ENCODE measurements around the gene SCGB3A2.

The SCGB3A2 gene, protein sequence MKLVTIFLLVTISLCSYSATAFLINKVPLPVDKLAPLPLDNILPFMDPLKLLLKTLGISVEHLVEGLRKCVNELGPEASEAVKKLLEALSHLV

DNA sequence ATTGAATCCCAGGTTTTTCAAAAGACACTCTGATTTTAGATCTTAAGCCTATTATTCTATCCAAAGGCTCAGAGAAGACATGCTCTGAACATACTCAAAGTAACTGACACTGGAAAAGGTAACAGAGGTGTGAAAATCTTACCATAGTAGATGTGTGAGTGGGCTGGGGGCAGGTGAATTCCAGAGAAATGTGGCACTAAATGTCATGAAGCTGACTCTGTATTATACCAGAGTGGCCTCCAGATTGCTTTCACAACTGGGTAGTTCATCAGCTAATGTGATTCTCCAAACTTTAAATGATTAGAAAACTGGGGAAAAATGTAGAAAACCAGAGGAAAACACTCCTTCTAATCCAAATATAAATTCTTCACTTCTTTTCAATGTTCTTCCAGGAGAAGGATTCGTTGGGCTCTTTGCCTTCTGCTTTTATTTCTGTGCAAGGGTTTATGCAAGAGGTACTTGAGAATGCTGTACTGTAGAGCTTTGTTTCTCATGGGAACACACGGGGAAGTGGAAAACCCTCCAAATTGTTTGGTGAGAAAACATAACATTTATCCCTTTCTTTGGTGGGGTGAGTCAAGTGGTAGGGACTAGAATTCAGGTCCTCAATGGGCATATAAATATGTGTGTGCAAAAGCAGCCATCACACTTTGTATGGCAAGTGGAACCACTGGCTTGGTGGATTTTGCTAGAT is at the start of gene SCGB3A2:
SCGB3A2 (plus strand) TSS at position 646 of the 694 bp plus-strand sequence. CDS start 93 bp downstream, outside the sequence.
- no peak for DNase-seq (ENCODE audit: low read depth)
- no peak within 1 kb of the TSS for H3K4me3 ChIP-seq (ENCODE audit: low read depth, low read length)
- TF ChIP-seq CTCF (IDR thresholded peaks at IDR 0.05; ENCODE audit: low read depth, low read length, missing control alignments) = no peak

- TF ChIP-seq CTCF (IDR thresholded peaks at IDR 0.05; ENCODE audit: low read depth, low read length, missing control alignments) = no peak
- no peak for DNase-seq (ENCODE audit: low read depth)
- H3K4me3 ChIP-seq (ENCODE audit: low read depth, low read length) = no peak overlapping the region
Observed at GRCh38 chr5:147830035-147830434, 48.5 kb upstream of the SCGB3A2 start.

DNA sequence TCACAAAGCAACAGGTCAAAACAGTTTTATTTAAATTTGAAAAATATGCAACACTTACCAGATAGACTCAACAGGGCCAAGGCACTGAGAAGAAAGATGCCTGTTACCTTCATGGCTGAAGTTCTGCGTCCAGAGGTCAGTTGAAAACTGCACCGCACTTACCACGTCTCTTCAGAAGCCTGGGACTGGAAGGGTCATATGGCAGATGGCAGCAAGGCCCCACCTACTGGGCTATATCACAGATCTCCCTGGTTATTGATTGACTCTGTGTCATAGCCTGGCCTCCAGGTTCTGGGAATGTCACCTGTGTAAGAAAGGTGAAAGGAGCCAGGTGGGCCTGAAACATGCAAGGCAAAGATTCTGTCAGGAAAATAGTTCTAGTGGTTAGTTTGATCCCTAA is 47.0 kb upstream of the SCGB3A2 start, which contains the start of gene SPINK1:
SPINK1 (minus strand) TSS at position 207 of the 400 bp plus-strand sequence; CDS start at position 113, 94 bp downstream.
- TF ChIP-seq CTCF (IDR thresholded peaks at IDR 0.05; ENCODE audit: low read depth, low read length, missing control alignments) = no peak
- no peak within 1 kb of the TSS for H3K4me3 ChIP-seq (ENCODE audit: low read depth, low read length)
- no peak for DNase-seq (ENCODE audit: low read depth)

DNA sequence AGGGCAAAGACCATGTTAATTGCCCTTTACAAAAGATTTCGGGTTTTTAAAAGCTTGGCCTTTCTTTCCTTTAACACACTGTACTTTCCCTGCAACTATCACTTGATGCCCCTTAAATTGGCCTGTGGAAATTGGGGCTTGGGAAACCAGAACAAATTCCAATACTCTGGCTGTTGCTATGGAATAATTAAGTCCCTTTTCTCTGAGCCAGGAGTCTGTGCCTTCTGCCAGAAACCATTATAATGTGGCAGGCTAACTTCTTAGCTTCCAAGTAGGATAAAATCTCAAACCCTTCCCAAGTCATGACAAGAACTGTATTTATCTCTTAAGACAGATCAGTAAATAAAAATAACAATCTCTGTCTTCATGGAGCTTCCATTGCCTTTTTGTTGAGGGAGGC is 46.0 kb upstream of the SCGB3A2 start:
- TF ChIP-seq CTCF (IDR thresholded peaks at IDR 0.05; ENCODE audit: low read depth, low read length, missing control alignments) = no peak
- no peak overlapping the region for H3K4me3 ChIP-seq (ENCODE audit: low read depth, low read length)
- no peak for DNase-seq (ENCODE audit: low read depth)

DNA sequence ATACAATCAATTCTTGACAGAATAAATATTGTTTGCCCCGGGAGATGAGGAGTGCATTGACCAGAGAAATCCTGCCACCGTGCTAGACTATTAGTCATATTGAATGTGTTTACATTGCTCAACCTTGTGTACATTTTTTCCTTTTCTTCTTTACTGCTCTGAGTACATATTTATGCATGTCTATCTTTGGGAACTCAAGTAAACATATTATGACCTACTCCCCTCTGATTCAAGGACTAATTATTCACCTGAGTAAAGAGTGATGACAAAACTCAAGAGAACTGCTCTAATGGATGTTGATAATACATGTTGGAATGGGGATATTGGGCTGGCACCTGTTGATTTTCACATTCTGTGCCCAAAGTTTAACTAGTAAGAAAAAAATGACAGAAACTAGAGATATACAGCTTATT is 43.1 kb upstream of the SCGB3A2 start:
- TF ChIP-seq CTCF (IDR thresholded peaks at IDR 0.05; ENCODE audit: low read depth, low read length, missing control alignments) = no peak
- no peak for DNase-seq (ENCODE audit: low read depth)
- no peak overlapping the region for H3K4me3 ChIP-seq (ENCODE audit: low read depth, low read length)

- TF ChIP-seq CTCF (IDR thresholded peaks at IDR 0.05; ENCODE audit: low read depth, low read length, missing control alignments) = no peak
- no peak overlapping the region for H3K4me3 ChIP-seq (ENCODE audit: low read depth, low read length)
- no peak for DNase-seq (ENCODE audit: low read depth)
Observed at GRCh38 chr5:147836439-147836838, 42.1 kb upstream of the SCGB3A2 start.

DNA sequence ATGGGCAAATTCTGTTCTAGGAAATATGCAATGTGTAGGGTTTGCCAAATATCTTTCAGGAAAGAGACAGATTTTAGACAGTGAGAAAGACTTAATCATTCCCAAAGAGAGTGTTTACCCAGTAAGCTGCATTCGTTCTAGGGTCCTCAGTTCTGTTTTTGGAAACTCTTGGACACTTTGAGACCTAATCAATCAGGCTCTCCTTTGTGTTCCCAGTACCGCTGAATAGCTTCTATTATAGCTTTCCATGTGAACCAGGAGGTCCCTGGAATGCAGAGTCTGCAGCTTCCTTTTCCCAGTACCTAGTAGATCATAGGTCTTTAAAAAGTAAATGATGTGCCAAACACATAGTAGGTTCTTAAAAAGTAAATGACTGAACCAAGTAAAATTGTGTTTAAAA is 35.6 kb upstream of the SCGB3A2 start:
- TF ChIP-seq CTCF (IDR thresholded peaks at IDR 0.05; ENCODE audit: low read depth, low read length, missing control alignments) = no peak

More for the DNA sequence above, 35.6 kb upstream of the SCGB3A2 start:
- no peak for DNase-seq (ENCODE audit: low read depth)
- no peak overlapping the region for H3K4me3 ChIP-seq (ENCODE audit: low read depth, low read length)

Measured in GM12864 (cell line).